GM18505 (cell line): ENCODE measurements around the gene SSH3.
A peak's percentile ranks its signal among the peaks of the same experiment; 100 is the strongest.

Experiments used
- ATAC-seq: cut with Tn5 transposase; IDR thresholded peaks from one replicate; pipeline ENCODE4 v1.9.1; 2021; ENCODE audit not compliant: unreplicated experiment
- POLR2A ChIP-seq: IDR thresholded peaks from 4 replicates; pipeline ENCODE4 v1.6.1; 2011; ENCODE audit warnings: borderline replicate concordance; ENCODE audit not compliant: insufficient read depth, insufficient read length; ENCODE audit errors: extremely low read depth

Gene SSH3

DNA sequence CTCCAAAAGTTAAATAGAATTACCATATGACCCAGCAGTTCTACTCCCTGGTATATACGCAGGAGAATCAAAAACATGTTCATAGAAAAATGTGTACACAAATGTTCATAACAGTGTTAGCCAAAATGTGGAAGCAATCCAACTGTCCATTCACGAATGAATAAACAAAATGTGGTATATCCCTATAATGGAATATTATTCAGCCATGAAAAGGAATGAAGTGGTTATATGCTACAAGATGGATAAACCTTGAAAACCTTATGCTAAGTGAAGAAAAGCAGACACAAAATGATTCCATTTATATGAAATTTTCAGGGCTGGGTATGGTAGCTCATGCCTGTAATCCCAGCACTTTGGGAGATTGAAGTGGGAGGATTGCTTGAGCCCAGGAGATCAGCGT is 33.9 kb downstream of the SSH3 start:
- TF ChIP-seq POLR2A: no peak
- ATAC-seq: no peak

DNA sequence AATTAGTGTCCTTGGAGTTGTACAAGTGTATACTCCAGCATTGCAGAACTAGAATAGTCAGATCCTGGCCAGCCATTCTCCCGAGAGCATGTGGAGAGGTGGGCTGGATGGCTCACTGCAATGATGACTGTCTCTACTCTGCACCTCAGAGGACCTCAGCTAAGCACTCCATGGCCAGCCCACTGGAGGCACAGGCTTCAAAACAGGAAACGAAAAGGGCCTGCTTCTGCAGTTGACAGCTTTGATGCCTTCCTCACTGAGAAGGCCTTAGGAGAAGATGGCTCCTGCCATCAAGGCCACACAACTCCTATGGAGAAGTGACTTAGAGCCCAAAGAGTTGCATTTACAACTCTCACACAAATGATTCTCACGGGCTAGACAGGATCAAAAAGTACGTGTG is 40.9 kb downstream of the SSH3 start:
- no peak for TF ChIP-seq POLR2A
- ATAC-seq: no peak

DNA sequence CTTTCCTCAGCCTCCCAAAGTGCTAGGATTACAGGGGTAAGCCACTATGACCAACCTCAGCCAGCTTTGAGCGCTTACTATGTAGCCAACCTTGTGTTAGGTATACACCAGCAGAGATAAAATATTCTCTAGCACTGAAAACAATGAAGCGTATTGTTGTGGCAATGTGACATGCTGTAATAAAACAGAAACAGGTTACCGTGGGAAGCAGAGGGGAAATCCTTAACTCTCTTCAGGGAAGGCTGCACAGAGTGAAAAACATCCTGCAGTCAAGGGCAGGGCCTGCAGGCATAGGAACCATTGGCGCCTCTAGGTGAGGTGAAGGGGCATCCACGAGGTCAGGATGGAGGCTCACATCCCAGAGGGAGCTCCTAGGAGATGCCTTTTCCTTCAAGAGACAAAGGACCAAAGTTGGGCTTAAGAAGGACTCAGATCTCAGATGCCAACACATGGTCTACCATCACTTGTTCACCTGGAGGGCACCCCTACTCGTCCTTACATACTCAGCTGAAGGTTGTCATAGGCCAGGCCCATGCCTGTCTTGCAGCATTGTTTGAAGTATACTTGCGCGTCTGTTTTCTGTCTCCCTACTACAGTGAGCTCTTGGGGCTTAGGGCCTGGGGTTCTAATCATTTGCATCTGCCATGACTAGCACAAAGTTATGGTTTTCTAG is 42.1 kb downstream of the SSH3 start:
- ATAC-seq: no peak
- TF ChIP-seq POLR2A: no peak

DNA sequence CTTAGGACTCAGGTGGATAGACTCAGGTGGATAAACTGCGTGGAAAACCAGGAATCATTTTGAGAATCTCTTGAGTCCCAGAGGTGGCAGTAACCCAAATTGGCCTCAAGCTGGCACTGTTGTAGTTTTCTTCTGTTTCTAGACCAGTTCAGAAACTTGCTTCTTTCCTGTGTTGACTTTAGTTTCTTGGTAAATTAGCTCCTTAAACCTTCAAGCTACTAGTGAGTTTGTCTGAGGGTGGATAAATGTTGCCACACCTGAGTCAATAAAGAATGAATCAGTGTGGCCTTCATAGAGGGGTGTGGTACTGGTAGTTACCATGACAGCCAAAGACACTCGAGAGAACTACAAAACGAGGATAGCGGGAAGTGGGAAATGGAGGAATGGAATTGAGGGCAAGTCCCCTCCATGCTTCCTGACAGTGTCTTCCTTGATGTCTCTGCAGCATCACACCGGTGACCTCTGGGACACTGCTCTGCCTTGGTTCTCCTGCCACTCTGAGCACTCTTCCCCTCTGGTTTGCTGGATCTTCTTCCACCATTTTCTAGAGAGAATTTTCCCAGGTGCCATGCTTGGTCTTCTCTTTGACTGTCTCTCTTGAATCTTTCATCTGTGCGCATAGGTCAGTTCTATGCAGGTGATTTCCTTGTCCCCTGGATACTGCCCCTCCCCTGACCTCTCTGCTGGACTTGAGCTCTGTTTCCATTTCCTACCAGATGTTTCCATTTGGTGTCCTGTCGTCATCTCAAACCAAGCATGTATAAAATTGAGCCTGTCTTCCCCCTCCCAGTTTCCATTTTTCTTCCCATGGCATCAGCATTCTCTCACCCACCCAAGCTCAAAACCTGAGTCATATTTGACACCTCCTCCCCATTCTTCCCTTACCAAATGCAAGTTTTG is 42.8 kb downstream of the SSH3 start:
- no peak for ATAC-seq
- TF ChIP-seq POLR2A: no peak

DNA sequence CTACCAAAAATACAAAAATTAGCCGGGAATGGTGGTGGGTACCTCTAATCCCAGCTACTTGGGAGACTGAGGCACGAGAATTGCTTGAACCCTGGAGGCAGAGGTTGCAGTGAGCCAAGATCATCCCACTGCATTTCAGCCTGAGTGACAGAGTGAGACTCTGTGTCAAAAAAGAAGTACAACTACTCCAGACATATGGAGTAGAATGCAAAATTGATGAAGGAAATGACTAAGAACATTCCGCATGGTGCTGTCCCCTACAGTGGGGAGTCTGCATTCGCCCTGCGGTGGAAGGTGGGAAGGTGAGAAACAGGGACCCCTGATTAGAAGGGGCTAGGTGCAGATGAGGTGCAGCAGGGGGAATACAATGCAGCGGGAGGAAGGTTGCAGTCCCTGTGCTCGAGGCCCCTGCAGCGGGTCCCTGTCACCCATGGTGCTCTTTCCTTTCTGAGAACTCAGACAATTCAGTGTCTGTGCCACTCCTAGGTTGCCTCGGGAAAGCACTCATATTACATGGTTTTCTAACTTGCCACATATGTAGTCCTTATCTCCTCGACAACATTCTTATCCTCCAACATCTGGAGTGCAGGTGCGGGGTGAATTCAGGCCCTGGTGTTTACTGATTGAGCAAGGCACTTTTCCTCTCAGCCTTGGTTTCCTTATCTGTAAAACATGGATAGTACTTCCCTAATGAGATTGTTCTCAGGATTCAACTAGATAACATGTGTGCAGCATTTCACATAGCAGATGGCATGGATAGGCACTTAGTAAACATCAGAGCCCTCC is 44.8 kb downstream of the SSH3 start:
- no peak for TF ChIP-seq POLR2A
- no peak for ATAC-seq

DNA sequence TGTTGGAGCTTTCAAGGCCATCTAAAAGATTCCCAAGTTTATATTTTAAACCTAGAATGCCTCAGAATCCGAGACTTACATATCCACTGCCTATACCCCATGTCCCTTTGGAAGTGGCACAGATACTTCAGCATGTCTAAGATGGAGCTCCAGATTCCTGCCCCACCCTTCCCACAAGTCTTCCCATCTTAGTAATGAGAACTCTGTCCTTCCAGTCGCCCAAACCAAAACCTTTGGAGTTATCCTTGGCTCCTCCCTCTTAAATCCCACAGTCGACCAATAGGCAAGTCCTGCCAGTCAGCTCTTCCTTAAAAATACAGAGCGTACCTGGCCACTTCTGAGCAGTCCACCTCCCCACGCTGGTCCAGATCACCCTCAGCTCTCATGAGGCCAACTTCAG is 45.7 kb downstream of the SSH3 start:
- TF ChIP-seq POLR2A: no peak
- ATAC-seq: no peak

DNA sequence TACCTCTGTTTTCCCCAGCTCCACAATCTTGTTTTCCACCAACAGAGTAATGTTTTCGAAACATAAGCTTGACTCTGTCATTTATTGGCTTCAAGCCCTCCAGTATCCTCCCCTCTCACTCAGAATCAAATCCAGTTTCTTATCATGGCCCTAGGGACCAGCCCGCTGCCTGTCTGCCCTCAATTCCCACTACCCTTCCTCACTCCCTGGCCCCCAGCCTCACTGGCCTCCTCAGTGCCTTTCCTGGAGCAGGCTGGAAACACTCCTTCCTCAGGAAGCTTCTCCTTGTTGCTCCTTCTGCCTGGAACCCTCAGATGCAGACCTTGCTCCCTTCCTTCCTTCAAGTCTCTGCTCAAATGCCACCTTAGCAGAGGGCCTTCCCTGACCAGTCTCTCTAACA is 46.1 kb downstream of the SSH3 start:
- ATAC-seq: no peak
- TF ChIP-seq POLR2A: peak; percentile 17

DNA sequence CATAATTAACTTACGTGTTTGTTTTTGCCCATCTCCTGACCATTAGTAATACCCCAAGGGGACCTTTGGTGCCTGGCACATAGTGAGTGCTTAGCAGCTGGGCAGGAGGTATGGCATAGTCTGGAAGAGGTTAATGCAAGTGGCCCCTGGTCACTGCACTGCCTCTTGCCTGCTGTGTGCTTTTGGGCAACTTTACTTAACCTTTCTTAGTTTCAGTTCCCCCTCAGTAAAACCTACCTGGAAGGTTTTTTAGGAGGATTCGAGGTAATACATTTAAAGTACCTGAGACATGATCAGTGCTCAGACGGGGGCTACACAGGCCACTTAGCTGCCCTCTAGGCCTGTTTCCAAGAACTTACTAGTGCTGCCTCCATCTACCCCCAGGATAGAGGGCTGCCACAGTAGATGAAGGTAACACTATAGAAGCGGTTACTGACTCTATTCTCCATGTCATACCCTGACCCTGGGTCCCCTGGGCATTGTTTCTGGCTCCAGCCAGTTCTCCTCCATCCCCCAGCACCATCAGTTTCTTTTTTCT is 46.7 kb downstream of the SSH3 start:
- TF ChIP-seq POLR2A: peak; percentile 14
- ATAC-seq: no peak

DNA sequence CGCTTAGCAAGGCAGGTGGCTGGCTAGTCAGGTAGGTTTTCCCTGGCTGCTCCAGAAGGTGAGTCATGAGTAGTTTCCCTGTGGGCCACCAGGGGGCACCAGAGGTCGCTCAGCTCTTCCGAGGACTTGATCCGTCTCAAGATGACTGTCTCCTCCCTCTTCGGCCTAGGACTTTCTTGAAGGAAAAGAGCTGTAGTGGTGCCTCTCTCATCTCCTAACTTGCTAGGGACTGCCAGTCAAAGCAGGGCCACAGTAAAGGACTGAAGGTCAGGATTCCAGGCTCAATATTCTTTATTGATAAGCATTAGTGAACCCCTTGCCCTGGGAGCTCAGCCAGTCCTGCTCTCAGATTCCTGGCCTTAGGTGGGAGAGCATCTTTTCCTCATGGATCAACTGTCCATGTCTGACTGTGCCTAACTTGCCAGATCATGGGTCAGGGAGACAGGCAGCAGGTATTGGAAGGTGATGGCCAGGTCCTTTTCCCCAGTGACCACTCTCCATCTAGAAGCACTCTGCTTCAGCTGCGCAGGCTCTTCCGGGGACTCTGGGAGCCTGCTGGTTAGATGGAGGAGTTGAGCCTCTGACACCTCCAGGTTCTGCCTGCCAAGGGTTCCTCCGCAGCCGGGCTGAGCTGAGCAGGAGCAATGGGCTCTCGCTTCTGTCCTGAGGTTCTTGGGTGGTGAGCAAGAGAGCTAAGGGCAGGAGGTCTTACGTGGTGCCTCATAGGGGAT is 48.1 kb downstream of the SSH3 start:
- TF ChIP-seq POLR2A: no peak
- ATAC-seq: no peak

DNA sequence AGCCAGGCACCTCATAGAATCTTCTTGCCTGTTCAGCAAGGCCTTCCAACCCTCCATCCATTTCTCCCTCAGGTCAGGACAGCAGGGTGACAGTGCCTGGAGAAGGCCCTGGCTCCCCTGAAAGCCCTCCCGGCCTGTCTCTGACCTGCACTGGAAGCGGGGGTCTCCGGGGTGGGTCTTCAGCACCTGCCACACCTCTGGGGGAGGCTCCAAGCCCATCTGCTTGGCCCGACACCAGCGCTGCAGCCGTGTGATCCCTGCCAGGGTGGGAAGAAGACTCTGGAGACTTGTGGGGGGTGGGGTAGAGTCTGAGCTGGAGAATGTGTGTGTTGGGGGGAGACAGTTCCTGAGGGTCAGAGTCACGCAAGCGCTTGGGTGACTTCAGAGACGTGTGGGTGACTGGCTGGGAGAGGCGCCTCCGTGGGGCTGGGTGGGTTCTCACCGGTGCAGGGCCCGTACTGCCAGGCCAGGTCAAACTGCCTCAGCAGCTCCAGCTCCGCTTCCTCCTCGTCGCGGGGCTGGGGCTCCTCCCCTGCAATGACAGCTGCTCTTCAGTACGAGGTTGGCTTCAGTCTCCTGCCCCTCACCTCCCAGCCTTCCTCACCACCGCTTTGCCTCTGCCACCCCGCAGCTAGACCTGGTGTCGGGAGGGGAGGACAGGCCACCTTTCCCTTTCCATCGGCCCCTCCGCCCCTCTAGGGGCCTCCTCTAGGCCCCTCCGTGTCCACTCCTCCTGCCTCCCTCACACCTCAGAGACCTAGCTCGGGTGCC is 49.4 kb downstream of the SSH3 start:
- TF ChIP-seq POLR2A: no peak
- peak; percentile 7 for ATAC-seq

DNA sequence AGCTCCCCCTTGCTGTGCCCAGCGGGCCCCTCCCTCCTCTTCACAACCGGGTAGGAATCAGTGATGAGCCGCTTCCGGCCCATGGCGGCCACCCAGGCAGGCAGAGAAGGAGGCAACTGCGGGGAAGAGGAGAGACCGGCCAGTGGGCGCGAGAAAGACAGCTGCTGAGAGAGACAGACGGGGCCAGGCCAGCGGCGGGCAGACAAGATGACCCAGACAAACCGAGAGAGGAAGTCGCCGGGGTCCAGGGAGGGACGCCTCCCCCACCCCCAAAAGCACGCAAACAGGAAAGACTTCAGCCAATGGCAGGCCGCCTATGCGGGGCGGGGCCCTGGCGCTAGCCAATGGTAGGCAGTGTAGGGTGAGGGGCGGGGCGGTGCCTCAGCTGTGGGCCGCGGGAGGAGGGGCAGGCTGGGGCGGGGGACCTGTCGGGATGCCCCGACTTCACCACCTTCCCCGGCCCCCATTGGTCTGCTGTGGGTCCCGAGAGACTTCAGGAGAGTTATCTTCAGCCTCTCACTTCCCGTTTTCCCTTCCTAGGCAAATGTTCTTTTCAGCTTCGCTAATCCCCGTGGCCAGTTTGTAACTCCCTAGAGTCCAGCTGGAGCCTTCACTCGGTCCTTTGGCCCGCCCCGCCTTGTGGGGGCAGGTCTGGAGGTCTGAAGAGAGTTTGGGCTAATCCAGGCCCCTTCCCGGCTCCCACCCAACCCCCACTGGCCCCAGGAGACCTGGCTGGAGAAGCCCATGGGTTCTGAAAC is 50.2 kb downstream of the SSH3 start, which contains the start of gene POLD4:
POLD4 (minus strand) TSS at position 230 of the 758 bp plus-strand sequence; CDS start at position 83, 147 bp downstream.
- peak; percentile 93 for TF ChIP-seq POLR2A
- peak; percentile 75 for ATAC-seq
